Measurements from ENCODE around the gene SSTR3.

- TF ChIP-seq CTCF (IDR thresholded peaks at IDR 0.05) (no peak), POLR2AphosphoS5 (IDR thresholded peaks at IDR 0.05) (no peak), POLR2A (IDR thresholded peaks at IDR 0.05) (no peak)
Measured at GRCh38 chr22:37165940-37166674, 46.2 kb downstream of the SSTR3 start.

Data from sigmoid colon (tissue), 4 donors.